NCI-H510A treated with DMSO at 0.1 percent for 48 hours (cell line): Measurements from ENCODE around the gene SCGN.
"Not testable (repeated sequence)": the region's sequence is repeated elsewhere in the genome, so short reads cannot be mapped to it uniquely, and the experiment has no call there.

ENCODE experiments used
- DNase-seq: peaks from one replicate; lab custom pipeline; 2025; lab: John Stamatoyannopoulos, UW

The SCGN gene

DNA sequence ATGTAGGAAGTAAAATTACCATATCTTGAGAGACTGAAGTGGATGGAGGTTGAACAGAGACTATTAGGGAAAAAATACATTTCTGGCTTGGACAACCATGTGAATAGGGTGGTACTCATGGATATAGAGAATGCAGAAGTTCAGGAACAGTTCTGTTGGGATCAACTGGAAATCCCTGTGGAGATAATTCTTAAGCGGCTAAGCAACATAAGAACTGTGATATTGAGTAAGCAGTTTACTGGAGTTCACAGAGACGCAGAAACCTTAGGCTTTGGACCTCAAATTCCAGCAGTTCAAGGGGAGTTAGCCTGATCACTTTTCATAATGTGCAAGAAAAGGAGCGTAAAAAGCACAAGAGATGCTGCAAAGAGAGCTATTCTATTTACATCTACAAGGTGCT is 78.9 kb downstream of the SCGN start:
- DNase-seq, result no peak

DNA sequence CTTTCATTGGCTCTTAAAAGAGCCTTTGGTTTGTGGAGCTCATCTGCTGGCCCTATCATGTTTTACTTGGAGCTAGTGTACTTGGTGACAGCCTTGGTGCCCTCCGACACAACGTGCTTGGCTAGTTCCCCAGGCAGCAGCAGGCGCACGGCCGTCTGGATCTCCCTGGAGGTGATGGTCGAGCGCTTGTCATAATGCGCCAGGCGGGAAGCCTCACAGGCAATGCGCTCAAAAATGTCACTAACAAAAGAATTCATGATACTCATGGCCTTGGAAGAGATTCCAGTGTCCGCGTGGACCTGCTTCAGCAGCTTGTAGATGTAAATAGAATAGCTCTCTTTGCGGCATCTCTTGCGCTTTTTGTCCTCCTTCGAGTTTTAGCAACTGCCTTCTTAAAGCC is 79.7 kb downstream of the SCGN start:
- DNase-seq, result no peak

DNA sequence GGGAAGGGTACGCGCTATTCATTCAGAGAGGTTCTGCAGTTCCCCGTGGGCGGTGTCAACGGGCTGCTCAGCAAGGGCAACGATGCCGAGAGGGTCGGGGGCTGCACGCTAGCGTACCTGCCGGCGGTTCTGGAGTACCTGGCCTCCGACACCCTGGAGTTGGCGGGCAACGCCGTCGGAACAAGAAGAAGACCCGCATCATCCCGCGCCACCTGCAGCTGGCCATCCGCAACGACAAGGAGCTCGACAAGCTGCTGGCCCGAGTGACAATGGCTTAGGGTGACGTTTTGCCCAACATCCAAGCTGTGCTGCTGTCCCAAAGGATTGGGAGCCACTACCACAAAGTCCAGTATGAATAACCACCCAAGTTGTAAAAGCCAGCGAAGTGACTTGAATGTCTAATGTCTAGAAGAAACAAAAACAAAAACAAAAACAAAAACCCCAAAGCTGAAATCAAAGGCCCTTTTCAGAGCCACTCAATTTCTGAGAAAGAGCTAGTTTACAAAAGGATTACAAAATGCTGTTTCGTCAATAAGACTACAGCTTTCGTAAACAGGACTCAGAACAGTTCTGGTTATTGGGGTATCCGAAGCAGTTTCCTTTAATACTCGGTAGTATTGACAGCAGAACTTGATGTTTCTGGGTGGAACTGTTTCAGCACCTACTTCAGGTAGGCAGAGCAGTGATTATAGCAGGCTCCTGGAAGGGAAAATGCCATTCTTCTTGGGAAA is 80.6 kb downstream of the SCGN start:
- DNase-seq, result no peak

DNA sequence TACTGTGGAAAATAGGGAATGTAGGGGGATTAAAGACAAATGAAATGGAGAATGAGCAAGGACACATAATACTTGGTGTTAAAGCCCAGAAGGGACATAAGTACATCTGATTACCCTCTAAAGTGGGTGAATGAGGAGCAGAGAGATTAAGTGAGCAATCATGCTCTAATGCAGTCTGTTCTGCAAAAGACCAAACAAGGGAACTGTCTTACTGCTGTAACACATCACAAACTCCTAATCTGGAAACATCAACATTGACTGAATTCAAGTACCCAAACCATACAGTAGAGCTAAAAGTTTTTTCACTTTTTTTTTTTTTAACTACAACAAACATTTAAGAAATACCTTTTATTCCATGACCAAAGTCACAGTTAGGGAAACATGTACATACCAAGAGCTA is 83.2 kb downstream of the SCGN start:
- no peak for DNase-seq

DNA sequence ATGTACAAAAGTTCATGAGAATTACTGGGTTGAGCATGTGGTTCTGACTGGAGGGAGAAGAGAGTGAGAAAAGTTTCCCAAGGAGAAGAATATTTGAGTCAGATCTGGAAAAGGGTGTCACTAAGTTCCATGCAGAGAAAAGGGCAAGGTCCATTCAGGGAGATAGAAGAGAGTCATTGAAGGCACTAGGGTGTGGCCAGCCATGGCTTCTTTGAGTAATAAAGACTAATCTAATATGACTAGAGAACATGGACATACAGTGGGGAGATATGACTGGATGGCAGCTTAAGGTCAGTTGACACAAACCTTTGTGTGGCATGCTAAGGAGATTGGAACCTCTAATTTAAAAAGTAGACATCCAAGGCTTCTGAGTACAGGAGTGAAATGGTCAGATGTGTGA is 91.9 kb downstream of the SCGN start:
- DNase-seq, result no peak

DNA sequence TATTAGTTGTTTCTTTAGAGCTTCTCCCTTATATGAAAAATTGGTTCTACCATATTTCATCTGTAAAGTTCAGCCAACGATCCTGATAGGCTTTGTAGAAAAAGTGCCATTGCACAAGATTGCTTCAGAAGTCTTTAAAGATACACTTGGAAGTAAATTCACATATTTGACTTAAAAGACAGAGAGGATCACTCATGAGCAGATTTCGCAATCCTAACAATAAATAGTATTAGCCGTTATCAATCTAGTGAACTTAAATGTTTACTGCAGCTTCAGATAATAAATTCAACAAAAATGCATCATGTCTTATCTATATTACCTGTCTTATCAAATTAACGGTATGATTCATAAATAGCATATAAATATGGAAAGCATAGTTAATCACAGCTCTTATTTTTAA is 93.8 kb downstream of the SCGN start:
- no peak for DNase-seq

DNA sequence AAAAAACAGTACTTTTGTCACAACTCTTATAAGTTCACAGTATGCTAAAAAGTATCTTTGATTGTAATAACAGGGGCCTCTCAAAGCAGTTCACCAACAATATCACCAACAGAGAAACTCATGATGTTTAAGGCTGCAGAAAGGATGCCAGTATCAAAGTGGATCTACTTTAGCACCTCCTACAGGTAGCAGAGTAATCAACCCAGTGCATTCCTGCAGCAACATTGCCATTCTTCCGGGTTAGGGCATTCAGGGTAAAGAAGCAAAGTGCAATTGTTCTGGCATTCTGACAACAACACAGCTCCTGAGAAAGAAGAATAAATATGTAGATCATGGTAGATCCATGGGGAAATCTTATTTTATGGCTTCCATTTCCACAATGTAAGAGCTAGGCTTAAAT is 95.0 kb downstream of the SCGN start:
- no peak for DNase-seq

DNA sequence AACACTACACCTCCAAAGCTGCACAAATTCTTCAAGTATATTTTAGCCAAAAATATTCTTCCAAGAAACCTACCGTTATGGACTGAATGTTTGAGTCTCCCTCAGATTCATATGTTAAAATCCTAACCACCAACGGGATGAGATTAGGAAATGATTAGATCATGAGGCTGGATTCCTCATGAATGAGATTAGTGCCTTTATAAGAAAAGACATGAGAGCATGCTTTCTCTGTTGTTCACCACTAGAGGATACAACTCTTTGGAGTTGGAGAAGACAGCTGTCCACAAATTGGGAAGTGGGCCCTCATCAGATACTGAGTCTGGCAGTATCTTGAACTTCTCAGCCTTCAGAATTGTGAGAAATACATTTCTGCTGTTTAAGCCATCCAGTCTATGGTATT is 95.5 kb downstream of the SCGN start:
- DNase-seq, result no peak

DNA sequence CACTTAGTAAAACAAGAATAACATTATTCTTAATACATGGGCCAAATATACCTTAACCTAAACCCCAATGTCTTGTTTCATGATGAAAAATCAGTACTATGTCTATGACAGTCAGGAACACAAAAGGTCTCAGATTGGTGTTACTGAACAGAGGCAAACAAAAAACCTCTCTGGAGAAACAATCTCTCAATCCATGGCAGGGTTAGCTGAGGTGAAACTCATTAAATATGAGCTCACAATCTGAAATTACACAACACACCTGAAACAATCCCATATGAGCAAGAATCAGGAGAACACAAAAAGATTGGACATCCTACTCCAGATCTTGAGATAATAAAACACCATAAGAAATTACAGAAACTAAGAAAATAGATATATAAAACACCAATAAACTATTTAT is 96.0 kb downstream of the SCGN start:
- no peak for DNase-seq

DNA sequence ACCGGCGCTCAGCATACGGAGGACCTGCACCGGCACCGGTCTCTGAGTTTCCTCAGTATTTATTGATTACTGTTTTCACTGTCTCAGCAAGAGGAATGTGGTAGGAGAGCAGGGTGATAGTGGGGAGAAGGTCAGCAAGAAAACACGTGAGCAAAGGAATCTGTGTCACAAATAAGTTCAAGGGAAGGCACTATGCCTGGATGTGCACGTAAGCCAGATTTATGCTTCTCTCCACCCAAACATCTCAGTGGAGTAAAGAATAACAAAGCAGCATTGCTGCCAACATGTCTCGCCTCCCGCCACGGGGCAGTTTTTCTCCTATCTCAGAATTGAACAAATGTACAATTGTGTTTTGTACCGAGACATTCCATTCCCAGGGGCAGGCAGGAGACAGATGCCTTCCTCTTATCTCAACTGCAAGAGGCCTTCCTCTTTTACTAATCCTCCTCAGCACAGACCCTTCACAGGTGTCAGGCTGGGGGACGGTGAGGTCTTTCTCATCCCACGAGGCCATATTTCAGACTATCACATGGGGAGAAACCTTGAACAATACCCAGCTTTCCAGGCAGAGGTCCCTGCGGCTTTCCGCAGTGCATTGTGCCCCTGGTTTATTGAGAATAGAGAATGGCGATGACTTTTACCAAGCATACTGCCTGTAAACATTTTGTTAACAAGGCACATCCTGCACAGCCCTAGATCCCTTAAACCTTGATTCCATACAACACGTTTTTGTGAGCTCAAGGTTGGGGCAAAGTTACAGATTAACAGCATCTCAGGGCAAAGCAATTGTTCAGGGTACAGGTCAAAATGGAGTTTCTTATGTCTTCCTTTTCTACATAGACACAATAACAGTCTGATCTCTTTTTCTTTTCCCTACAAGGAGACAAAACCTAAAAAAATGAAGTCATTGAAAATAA is 96.8 kb downstream of the SCGN start:
- DNase-seq, result not testable (repeated sequence)

DNA sequence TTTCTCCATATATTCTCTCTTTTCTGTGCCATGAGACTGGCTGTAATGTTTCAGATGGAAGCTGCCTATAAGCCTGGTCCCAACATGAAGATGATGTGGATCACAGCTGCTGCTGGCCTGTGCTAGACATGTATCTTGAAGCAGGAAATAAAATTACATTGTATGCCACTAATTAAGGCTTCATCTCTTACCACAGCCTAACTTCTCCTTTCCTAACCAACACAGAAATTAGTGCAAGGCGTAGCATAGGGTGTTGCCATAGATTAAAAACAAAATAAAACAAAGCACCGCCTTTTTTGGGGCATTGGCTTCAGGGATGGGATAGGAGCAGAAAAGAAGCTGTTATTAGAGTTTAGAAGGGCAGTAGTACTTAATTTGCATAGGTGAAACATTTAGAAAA is 97.8 kb downstream of the SCGN start:
- DNase-seq, result no peak

DNA sequence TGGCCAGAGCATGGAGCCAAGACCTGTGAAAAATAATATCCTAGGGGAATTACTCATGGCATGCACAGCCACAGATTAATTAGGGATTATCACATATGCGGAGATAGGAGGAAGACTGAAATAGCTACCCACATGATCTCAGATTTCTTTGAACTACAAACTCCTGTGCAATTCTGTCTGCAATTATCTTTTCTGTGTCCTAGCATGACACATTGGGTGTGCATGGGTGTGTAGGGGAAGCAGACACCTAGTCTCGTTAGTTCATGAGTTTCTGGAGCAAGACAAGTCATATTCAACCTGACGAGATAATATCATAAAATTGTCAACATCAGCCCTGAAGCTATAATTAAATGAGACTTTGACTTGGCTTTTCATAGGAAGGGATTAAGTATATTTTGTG is 98.9 kb downstream of the SCGN start:
- DNase-seq, result no peak
